Caki2 (cell line): ENCODE results near the gene PANK3. TPM values are rescaled to one million over a fixed set of nuclear protein-coding genes. Genes with fewer than 3 reads are reported as not detected.
"Not testable (repeated sequence)": the region's sequence is repeated elsewhere in the genome, so short reads cannot be mapped to it uniquely, and the experiment has no call there.

ENCODE experiments used
- DNase-seq: peaks from one replicate; pipeline ENCODE4 v3.0.0-alpha.2; 2015; ENCODE audit warnings: low read depth
- in situ Hi-C: cut with HindIII; loops from 2 replicates; pipeline ENCODE4 v1.10.0; 2016; ENCODE audit warnings: low sequenced_read_pairs, low pct_unique_long_range_greater_than_20kb, mixed read lengths
- total RNA-seq: library from RNA; depleted of rRNA; stranded (reverse); fragments of >200 nt; shearing (Covaris generic); gene quantifications from 2 replicates; pipeline ENCODE4 v1.2.3, GENCODE V29; 2014; ENCODE audit warnings: low replicate concordance

PANK3 gene
- total RNA-seq, 1 experiment from 2014 or later: 34.3 TPM

DNA sequence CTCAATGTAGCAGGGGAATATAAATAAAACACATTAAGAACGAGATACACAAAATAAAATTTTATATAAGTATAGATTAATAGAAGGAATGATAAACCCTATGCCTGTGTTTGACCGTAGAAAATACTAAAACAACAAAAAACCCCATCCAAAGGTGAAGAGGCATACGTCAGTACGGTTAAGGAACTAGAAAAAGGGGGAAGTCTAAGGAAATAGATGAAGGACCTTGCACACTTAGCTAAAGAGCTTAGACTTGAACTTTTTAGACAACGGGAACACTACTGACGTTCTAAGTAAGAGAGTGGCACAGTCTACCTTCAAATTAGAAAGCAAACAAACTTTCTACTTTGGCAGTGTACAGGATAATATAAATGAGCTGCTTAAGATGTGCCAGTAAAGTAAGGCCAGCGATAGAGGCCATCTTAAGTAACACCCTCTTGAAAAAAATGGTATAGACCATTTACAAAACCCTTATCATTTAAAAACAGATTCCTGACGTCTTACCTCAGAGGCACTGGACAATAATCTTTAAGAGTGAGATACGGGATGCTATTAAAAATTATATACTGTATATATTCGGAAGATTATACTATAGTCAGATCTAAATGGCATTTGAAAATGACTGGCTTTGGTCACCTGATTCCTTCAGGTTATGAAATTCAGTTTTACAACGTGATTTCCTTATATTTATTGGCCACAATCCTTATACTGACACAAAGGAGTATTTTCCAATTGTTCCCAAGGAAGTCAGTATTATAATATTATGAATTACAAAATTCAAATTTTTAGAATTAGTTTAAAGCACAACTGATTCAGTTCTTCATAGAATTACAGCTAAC lies 8.5 kb downstream of the PANK3 start:
- in situ Hi-C loops: no loop called here
- DNase-seq: no peak

DNA sequence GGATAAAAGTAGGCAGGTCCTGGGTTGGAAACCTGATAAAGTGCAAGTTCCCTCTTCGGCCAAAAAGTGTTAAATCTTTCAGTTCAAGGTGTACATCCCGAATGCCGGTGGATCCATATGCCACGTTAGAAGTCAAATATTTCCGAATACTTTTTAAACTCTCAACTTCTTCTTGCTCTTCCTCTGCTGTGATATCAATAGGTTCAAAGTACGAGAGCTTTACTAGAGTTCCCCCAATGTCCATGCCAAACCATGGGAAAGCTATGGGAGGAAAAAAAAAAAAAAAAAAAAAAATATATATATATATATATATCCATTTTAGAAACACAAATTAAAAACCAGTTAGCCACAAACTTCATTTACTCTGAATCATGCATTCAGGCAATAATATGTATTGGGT lies 10.4 kb downstream of the PANK3 start:
- in situ Hi-C loops: no loop called here
- no peak for DNase-seq

DNA sequence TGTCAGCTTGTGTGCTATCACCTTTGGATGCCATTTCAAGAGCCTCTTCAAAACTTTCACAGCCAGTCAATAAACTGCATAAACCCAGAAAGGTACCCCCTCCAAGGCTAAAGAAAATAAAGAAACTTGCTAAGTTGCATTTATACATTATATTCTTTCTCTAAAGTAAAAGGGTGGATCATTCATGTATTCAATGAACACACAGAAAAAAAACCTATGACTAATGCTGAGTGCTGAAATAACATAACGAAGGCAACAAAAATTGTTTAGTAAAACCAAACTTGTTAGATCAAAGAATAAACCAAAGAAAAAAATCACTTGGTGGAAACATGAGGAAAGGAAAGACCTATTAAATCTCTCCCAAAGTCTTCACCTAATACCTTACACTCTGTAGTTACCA lies 15.2 kb downstream of the PANK3 start:
- no peak for DNase-seq
- in situ Hi-C loops: no loop called here

DNA sequence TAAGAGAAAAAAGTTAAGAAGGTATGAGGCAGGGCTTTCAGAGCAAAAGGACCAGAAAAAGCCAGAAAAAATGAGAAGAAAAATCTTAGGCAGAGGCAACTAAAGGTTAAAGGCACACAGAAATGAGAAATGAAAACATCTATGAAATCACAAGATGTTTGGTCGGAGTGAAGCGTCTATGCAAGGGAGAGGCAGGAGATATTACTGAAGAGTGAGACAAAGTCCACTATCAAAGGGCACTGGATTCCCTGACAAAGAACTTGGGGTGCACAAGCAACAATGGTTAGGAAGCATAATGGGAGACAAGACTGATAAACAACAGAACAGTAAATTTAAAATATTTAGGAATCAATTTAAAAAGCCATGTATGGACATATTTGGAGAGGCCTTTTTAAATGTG lies 16.9 kb downstream of the PANK3 start:
- in situ Hi-C loops: no loop called here
- DNase-seq: no peak

DNA sequence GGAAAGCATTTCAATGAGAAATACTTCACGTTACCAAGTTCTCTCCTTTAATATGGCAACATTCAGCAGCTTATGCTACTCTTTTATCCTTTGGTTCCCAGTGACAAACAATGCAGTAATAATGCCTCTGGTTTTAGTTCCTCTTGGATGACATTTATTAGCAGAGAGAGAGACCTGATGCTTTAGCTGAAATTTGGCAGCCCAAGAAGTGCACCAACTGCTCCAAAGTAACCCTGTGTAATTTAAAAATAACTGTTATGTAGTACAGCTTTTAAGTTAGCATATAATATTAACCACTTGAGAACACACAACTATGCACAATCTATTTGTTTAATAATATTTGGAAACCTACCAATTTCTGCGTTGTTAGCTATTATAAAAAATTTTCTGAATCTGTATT lies 21.8 kb downstream of the PANK3 start:
- in situ Hi-C loops: no loop called here

GRCh38 chr5:168553377-168554130 lies 25.6 kb downstream of the PANK3 start:
- in situ Hi-C loops: no loop called here
- no peak for DNase-seq

More for the DNA sequence above, 21.8 kb downstream of the PANK3 start:
- DNase-seq: no peak

DNA sequence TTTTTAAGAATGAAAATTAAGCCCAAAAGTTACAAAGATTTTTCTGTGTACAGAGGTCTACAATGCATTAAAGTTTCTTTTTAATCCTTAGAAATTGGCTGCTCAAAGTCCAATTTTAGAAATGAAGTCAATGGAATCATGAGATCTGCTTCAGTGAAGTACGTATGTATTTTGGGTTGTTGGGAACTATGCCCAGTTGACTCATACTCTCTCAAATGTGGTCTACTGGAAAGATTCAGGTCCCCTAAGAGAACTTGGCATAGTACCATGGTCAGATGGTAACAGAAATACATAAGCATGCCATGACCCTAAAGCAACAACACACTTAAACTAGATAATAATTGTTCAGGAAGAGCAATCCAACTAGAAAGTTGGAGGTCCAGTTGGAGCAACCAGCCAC lies 27.0 kb downstream of the PANK3 start:
- no peak for DNase-seq

GRCh38 chr5:168550656-168551055 lies 28.5 kb downstream of the PANK3 start:
- in situ Hi-C loops: no loop called here
- DNase-seq: no peak

More for the DNA sequence above, 27.0 kb downstream of the PANK3 start:
- in situ Hi-C loops: no loop called here

DNA sequence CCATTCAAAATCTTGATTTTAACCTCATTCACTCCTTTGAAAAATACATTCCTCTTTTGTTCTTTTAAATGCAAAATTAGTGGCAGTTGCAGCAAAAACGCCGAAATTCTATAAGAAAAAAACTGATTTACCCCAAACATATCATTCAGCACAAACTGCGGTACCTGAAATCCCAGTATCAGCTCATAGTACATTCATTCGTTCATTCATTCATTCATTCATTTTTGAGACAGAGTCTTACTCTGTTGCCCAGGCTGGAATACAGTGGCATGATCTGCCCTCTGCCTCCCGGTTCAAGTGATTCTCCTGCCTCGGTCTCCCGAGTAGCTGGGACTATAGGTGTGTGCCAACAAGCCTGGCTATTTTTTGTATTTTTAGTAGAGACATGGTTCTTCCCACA lies 29.6 kb downstream of the PANK3 start:
- in situ Hi-C loops: no loop called here
- no peak for DNase-seq

DNA sequence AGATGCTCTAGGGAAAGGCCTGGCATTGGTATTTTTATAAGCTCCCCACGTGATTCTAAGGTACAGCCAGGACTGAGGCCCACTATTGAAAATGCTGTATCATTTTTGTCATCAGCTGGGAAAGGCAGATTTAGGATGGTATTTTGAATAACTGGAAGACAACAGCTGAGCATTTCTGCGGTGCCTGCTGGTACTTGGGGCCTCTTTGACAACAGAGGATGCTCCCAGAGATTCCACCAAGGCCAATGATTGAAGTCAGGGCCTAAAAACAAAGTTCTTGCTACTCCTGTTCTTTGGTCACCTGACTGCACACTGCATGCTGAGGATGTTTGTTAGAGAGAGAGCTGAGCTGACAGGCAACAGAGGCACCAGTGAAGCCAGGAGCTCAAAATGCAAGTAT lies 42.0 kb downstream of the PANK3 start:
- in situ Hi-C loops: no loop called here
- no peak for DNase-seq

DNA sequence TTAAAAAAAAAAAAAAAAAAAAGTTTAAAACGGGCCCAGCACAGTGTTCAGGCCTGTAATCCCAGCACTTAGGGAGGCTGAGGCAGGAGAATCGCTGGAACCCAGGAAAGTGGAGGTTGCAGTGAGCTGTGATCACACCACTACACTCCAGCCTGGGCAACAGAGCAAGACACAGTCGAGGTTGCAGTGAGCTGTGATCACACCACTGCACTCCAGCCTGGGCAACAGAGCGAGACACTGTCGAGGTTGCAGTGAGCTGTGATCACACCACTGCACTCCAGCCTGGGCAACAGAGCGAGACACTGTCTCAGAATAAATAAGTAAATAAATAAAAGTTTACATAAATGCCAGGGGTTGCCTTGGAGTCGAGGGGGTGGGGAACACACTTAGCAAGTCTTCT lies 44.8 kb downstream of the PANK3 start:
- DNase-seq, in situ Hi-C loops: not testable (repeated sequence)

DNA sequence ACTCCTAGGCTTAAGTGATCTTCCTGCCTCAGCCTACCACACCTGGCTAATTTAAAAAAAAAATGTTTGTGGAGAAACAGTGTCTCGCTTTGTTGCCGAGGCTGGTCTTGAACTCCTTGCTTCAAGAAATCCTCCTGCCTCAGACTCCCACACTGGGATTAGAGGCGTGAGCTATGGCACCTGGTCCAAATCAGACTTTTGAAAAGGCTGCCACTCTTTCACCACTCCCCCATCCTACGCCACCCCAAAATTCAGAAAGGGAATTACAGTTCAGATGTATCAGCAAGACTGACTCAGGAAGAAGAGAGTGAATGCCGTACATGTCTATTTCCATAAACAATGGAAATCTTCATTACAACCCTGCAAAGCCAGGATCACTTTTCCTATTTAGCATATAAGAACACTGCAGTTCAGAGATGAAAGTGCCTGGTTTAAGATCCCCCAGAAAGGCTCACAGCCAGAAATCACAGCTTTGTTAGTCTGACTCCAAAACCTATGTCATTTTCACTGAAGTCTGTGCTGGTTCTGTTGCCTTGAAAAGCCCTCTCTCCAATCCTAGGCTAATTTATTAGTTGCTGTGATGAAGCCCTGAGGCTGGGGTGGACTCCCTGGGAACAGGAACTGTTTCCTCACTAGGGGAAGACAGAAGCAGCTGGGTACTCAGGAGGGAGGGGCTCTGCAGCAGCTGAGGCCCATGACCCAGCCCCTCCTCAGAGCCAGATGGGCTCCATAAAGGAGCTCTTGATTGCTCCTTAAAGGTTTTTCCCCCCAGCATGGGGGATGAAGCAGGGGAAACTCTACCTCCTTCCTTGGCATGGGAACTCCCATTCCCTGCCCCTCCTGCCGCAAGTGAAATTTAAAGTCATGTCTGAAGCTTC lies 46.9 kb downstream of the PANK3 start:
- in situ Hi-C loops: no loop called here
- DNase-seq: no peak

DNA sequence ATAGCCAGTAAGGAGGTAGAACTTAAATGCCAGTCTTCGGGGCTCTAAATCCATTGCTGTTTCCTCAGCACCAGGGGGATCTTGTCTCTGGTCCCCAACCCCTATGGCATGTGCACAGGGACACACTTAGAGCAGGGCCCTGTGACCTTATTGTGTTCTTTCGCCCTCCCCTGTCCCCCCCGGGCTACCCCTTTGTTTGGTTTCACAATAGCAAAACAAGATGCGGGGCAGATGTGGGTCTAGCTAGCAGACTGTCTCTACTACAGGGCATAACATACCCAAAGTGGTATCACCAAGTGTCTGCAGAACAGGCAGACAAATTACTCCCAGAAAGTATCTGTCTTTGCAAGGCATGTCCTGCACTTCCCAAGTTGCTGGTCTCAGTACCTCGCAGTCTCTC lies 48.0 kb downstream of the PANK3 start:
- no peak for DNase-seq
- in situ Hi-C loops: no loop called here

GRCh38 chr5:168530621-168531150 lies 48.5 kb downstream of the PANK3 start:
- no peak for DNase-seq
- in situ Hi-C loops: no loop called here

DNA sequence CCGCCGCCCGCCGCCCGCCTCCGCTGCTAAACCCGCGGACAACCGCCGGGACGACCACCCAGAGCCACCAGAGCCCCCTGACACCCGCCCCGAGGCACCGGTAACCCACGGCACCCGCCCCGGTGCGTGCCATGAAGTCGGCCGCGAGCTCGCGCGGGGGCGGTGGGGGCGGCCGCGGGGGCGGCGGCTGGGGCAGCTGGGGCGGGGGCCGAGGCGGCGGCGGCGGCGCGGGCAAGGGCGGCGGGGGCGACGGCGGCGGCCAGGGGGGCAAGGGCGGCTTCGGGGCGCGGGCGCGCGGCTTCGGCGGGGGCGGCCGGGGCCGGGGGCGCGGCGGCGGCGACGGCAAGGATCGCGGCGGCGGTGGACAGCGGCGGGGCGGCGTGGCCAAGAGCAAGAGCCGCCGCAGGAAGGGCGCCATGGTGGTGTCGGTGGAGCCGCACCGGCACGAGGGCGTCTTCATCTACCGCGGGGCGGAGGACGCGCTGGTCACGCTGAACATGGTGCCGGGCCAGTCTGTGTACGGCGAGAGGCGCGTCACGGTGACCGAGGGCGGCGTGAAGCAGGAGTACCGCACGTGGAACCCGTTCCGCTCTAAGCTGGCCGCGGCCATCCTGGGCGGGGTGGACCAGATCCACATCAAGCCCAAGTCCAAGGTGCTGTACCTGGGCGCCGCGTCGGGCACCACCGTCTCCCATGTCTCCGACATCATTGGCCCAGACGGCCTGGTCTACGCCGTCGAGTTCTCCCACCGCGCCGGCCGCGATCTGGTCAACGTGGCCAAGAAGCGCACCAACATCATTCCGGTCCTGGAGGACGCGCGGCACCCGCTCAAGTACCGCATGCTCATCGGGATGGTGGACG lies 49.6 kb downstream of the PANK3 start:
- in situ Hi-C loops: no loop called here
- DNase-seq: no peak

- peak; percentile 27 for DNase-seq
- in situ Hi-C loops: no loop called here
These were observed 50.4 kb downstream of the PANK3 start, which contains the start of gene FBLL1 for GRCh38 chr5:168528521-168529373. TSS of gene FBLL1 (plus strand) at chr5:168529305. CDS start at chr5:168529505, 200 bp downstream.
